Keratinocyte (primary cell): ENCODE data around the gene ERI3.

ENCODE experiments used
- EZH2 ChIP-seq: IDR thresholded peaks from one replicate; pipeline ENCODE4 v1.6.1; 2012; ENCODE audit warnings: inconsistent platforms, mild to moderate bottlenecking, low read length, moderate library complexity
- TF ChIP-seq, protein P1 (sequence below), 3 experiments: IDR thresholded peaks in 1 of 3; conservative IDR thresholded peaks in 1 of 3; optimal IDR thresholded peaks in 1 of 3; 2 replicates in 2 of 3; 3 replicates in 1 of 3; pipeline versions ENCODE3 to v1.5.1; 2011; ENCODE audit warnings: low read length in 3 of 3, mild to moderate bottlenecking in 3 of 3, moderate library complexity in 2 of 3, control low read depth in 1 of 3, inconsistent platforms in 1 of 3; ENCODE audit not compliant: insufficient read depth in 2 of 3; ENCODE audit errors: extremely low read depth in 1 of 3

DNA sequence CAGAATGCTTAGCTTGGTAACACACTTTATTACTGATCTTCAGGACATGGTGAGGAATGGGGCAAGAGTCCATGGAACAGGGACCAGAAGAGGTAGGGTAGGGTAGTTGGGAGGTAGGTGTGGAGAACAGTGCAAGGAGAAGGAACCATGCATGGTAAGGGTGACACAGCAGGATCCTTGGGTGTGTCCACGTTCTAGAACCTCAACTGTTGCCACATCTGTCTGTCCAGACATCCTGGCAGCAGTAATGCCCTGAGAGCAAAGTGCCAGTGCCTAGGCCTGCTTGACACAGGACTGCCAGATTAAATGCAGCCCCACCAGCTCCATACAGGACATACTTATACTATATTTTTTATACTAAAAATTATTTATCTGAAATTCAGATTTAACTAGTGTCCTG lies 127.8 kb downstream of the ERI3 start:
- TF ChIP-seq, protein P1, sequence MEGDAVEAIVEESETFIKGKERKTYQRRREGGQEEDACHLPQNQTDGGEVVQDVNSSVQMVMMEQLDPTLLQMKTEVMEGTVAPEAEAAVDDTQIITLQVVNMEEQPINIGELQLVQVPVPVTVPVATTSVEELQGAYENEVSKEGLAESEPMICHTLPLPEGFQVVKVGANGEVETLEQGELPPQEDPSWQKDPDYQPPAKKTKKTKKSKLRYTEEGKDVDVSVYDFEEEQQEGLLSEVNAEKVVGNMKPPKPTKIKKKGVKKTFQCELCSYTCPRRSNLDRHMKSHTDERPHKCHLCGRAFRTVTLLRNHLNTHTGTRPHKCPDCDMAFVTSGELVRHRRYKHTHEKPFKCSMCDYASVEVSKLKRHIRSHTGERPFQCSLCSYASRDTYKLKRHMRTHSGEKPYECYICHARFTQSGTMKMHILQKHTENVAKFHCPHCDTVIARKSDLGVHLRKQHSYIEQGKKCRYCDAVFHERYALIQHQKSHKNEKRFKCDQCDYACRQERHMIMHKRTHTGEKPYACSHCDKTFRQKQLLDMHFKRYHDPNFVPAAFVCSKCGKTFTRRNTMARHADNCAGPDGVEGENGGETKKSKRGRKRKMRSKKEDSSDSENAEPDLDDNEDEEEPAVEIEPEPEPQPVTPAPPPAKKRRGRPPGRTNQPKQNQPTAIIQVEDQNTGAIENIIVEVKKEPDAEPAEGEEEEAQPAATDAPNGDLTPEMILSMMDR (optimal IDR thresholded peaks at IDR 0.05 in 1 of 3, IDR thresholded peaks at IDR 0.05 in 1 of 3, conservative IDR thresholded peaks at IDR 0.05 in 1 of 3; ENCODE audit: extremely low read depth in 1 of 3, insufficient read depth in 2 of 3, low read length in 3 of 3) = no peak
- no peak for TF ChIP-seq EZH2
